ENCODE measurements around the gene IFNK.

Gene IFNK

GRCh38 chr9:27540502-27540901 is 16.4 kb downstream of the IFNK start:
- Histone ChIP-seq H3K27ac (ENCODE audit: low read length) (peak overlapping the region; percentile 50), H3K4me3 (ENCODE audit: low read depth in 1 of 2, low read length in 2 of 2) (no peak overlapping the region), H3K4me1 (ENCODE audit: control insufficient read depth in 1 of 2, insufficient read depth in 2 of 2, low read length in 2 of 2) (peaks cover 8 to 23% of the 10 kb centered on the region in 2 donors), H3K36me3 (ENCODE audit: control insufficient read depth in 1 of 2, insufficient read depth in 2 of 2, low read length in 2 of 2) (peaks cover 0 to 3% of the 10 kb centered on the region in 2 donors), H3K27me3 (ENCODE audit: low read depth, low read length) (no peaks in the 10 kb centered on the region), H3K9me3 (ENCODE audit: control insufficient read depth in 1 of 2, low read length in 2 of 2) (no peaks in the 10 kb centered on the region)

GRCh38 chr9:27541740-27542139 is 17.6 kb downstream of the IFNK start:
- no peaks in the 10 kb centered on the region for H3K27me3 ChIP-seq (ENCODE audit: low read depth, low read length)
- no peak overlapping the region for H3K4me3 ChIP-seq (ENCODE audit: low read depth in 1 of 2, low read length in 2 of 2)
- H3K36me3 ChIP-seq (ENCODE audit: control insufficient read depth in 1 of 2, insufficient read depth in 2 of 2, low read length in 2 of 2) = peaks cover 0 to 3% of the 10 kb centered on the region in 2 donors
- no peaks in the 10 kb centered on the region for H3K9me3 ChIP-seq (ENCODE audit: control insufficient read depth in 1 of 2, low read length in 2 of 2)
- peaks cover 8 to 23% of the 10 kb centered on the region in 2 donors for H3K4me1 ChIP-seq (ENCODE audit: control insufficient read depth in 1 of 2, insufficient read depth in 2 of 2, low read length in 2 of 2)
- no peak overlapping the region for H3K27ac ChIP-seq (ENCODE audit: low read length)

GRCh38 chr9:27542508-27542907 is 18.4 kb downstream of the IFNK start:
- H3K4me1 ChIP-seq (ENCODE audit: control insufficient read depth in 1 of 2, insufficient read depth in 2 of 2, low read length in 2 of 2) = peaks cover 8 to 23% of the 10 kb centered on the region in 2 donors
- no peak overlapping the region for H3K27ac ChIP-seq (ENCODE audit: low read length)
- H3K36me3 ChIP-seq (ENCODE audit: control insufficient read depth in 1 of 2, insufficient read depth in 2 of 2, low read length in 2 of 2) = peaks cover 0 to 3% of the 10 kb centered on the region in 2 donors

GRCh38 chr9:27545471-27545870 is 21.4 kb downstream of the IFNK start:
- H3K4me1 ChIP-seq (ENCODE audit: control insufficient read depth in 1 of 2, insufficient read depth in 2 of 2, low read length in 2 of 2) = peaks cover 0 to 6% of the 10 kb centered on the region in 2 donors
- H3K9me3 ChIP-seq (ENCODE audit: control insufficient read depth in 1 of 2, low read length in 2 of 2) = no peaks in the 10 kb centered on the region
- no peak overlapping the region for H3K4me3 ChIP-seq (ENCODE audit: low read depth in 1 of 2, low read length in 2 of 2)
- no peak overlapping the region for H3K27ac ChIP-seq (ENCODE audit: low read length)
- H3K36me3 ChIP-seq (ENCODE audit: control insufficient read depth in 1 of 2, insufficient read depth in 2 of 2, low read length in 2 of 2) = peaks cover 0 to 10% of the 10 kb centered on the region in 2 donors
- no peaks in the 10 kb centered on the region for H3K27me3 ChIP-seq (ENCODE audit: low read depth, low read length)

More at GRCh38 chr9:27542508-27542907, 18.4 kb downstream of the IFNK start:
- Histone ChIP-seq H3K9me3 (ENCODE audit: control insufficient read depth in 1 of 2, low read length in 2 of 2) (no peaks in the 10 kb centered on the region), H3K27me3 (ENCODE audit: low read depth, low read length) (no peaks in the 10 kb centered on the region), H3K4me3 (ENCODE audit: low read depth in 1 of 2, low read length in 2 of 2) (no peak overlapping the region)

GRCh38 chr9:27548055-27548741 is 24.1 kb downstream of the IFNK start:
- Histone ChIP-seq H3K4me1 (ENCODE audit: control insufficient read depth in 1 of 2, insufficient read depth in 2 of 2, low read length in 2 of 2) (no peaks in the 10 kb centered on the region), H3K27me3 (ENCODE audit: low read depth, low read length) (no peaks in the 10 kb centered on the region), H3K36me3 (ENCODE audit: control insufficient read depth in 1 of 2, insufficient read depth in 2 of 2, low read length in 2 of 2) (peaks cover under 1 to 7% of the 10 kb centered on the region in 2 donors), H3K4me3 (ENCODE audit: low read depth in 1 of 2, low read length in 2 of 2) (no peak overlapping the region), H3K9me3 (ENCODE audit: control insufficient read depth in 1 of 2, low read length in 2 of 2) (no peaks in the 10 kb centered on the region), H3K27ac (ENCODE audit: low read length) (no peak overlapping the region)

- H3K36me3 ChIP-seq (ENCODE audit: control insufficient read depth in 1 of 2, insufficient read depth in 2 of 2, low read length in 2 of 2) = peaks cover 7 to 11% of the 10 kb centered on the region in 2 donors
- H3K27ac ChIP-seq (ENCODE audit: low read length) = no peak overlapping the region
- no peaks in the 10 kb centered on the region for H3K4me1 ChIP-seq (ENCODE audit: control insufficient read depth in 1 of 2, insufficient read depth in 2 of 2, low read length in 2 of 2)
- H3K27me3 ChIP-seq (ENCODE audit: low read depth, low read length) = no peaks in the 10 kb centered on the region
- H3K9me3 ChIP-seq (ENCODE audit: control insufficient read depth in 1 of 2, low read length in 2 of 2) = no peaks in the 10 kb centered on the region
- H3K4me3 ChIP-seq (ENCODE audit: low read depth in 1 of 2, low read length in 2 of 2) = no peak overlapping the region
Measured at GRCh38 chr9:27549196-27549755, 25.2 kb downstream of the IFNK start.

GRCh38 chr9:27554712-27555111 is 30.6 kb downstream of the IFNK start:
- Histone ChIP-seq H3K4me3 (ENCODE audit: low read depth in 1 of 2, low read length in 2 of 2) (no peak overlapping the region), H3K36me3 (ENCODE audit: control insufficient read depth in 1 of 2, insufficient read depth in 2 of 2, low read length in 2 of 2) (peaks cover 18 to 38% of the 10 kb centered on the region in 2 donors), H3K27me3 (ENCODE audit: low read depth, low read length) (no peaks in the 10 kb centered on the region), H3K27ac (ENCODE audit: low read length) (no peak overlapping the region), H3K4me1 (ENCODE audit: control insufficient read depth in 1 of 2, insufficient read depth in 2 of 2, low read length in 2 of 2) (no peaks in the 10 kb centered on the region), H3K9me3 (ENCODE audit: control insufficient read depth in 1 of 2, low read length in 2 of 2) (no peaks in the 10 kb centered on the region)

DNA sequence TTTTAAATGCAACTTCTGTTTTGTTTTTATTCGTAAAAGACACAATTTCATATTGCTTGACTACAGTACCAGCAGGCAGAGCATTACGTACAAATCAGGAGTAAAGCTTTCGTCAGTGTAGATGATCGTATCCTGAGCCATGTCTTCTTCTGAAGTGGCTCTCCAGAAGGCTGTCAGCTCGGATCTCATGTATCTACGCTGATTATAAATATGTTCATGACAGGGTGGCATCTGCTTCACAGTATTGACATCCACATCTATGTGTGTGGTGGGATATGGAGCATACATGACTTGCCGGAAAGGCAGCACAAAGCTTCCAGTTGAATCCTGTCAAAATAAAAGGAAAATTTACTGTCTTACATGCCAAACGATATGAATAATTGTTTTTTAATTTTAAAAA is 32.4 kb downstream of the IFNK start:
- Histone ChIP-seq H3K27ac (ENCODE audit: low read length) (no peak overlapping the region), H3K4me3 (ENCODE audit: low read depth in 1 of 2, low read length in 2 of 2) (no peak overlapping the region), H3K9me3 (ENCODE audit: control insufficient read depth in 1 of 2, low read length in 2 of 2) (no peaks in the 10 kb centered on the region), H3K4me1 (ENCODE audit: control insufficient read depth in 1 of 2, insufficient read depth in 2 of 2, low read length in 2 of 2) (no peaks in the 10 kb centered on the region), H3K27me3 (ENCODE audit: low read depth, low read length) (no peaks in the 10 kb centered on the region), H3K36me3 (ENCODE audit: control insufficient read depth in 1 of 2, insufficient read depth in 2 of 2, low read length in 2 of 2) (peaks cover 25 to 38% of the 10 kb centered on the region in 2 donors)

DNA sequence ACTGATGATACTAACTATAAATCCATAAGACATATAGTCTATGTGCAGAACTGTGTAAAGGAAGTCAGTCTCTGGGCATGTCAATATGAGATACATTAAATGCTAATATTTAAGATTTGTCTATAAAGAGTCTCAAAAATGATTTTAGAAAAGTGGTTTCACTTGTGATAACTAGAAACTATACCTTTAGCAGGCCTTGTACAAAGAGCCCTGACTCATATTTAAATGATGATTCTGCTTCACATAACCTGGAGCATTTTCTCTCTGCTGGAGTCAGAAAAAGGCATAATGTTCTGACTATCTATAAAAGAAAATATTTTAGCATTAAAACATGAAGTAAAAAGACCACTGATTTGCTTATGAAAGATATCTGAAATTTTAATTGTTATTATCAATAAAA is 34.2 kb downstream of the IFNK start:
- H3K4me3 ChIP-seq (ENCODE audit: low read depth in 1 of 2, low read length in 2 of 2) = no peak overlapping the region
- no peaks in the 10 kb centered on the region for H3K27me3 ChIP-seq (ENCODE audit: low read depth, low read length)
- H3K4me1 ChIP-seq (ENCODE audit: control insufficient read depth in 1 of 2, insufficient read depth in 2 of 2, low read length in 2 of 2) = no peaks in the 10 kb centered on the region
- peaks cover 25 to 37% of the 10 kb centered on the region in 2 donors for H3K36me3 ChIP-seq (ENCODE audit: control insufficient read depth in 1 of 2, insufficient read depth in 2 of 2, low read length in 2 of 2)
- no peak overlapping the region for H3K27ac ChIP-seq (ENCODE audit: low read length)
- no peaks in the 10 kb centered on the region for H3K9me3 ChIP-seq (ENCODE audit: control insufficient read depth in 1 of 2, low read length in 2 of 2)

DNA sequence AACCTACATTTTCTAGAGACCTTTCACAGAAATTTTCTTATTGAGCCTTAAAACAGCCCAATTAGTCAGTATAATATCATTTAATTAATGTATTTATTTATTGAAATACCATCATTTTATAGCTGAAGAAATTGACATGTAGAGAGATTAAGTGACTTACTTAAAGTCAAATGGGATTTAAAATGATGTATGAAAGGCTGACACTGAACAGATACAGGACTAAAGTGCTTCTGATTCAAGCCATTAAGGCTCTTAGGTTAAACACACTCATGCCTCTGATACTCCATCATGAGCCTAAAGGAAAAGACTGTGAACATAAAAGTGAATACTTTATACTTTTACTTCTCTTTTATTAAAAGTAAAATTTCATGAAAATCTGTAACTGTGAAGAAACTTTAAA is 36.4 kb downstream of the IFNK start:
- no peaks in the 10 kb centered on the region for H3K9me3 ChIP-seq (ENCODE audit: control insufficient read depth in 1 of 2, low read length in 2 of 2)
- peaks cover 0 to 6% of the 10 kb centered on the region in 2 donors for H3K4me1 ChIP-seq (ENCODE audit: control insufficient read depth in 1 of 2, insufficient read depth in 2 of 2, low read length in 2 of 2)
- H3K27ac ChIP-seq (ENCODE audit: low read length) = no peak overlapping the region
- H3K4me3 ChIP-seq (ENCODE audit: low read depth in 1 of 2, low read length in 2 of 2) = no peak overlapping the region
- H3K27me3 ChIP-seq (ENCODE audit: low read depth, low read length) = no peaks in the 10 kb centered on the region
- peaks cover 23 to 24% of the 10 kb centered on the region in 2 donors for H3K36me3 ChIP-seq (ENCODE audit: control insufficient read depth in 1 of 2, insufficient read depth in 2 of 2, low read length in 2 of 2)

GRCh38 chr9:27561685-27562084 is 37.6 kb downstream of the IFNK start:
- no peak overlapping the region for H3K27ac ChIP-seq (ENCODE audit: low read length)
- no peak overlapping the region for H3K4me3 ChIP-seq (ENCODE audit: low read depth in 1 of 2, low read length in 2 of 2)
- H3K27me3 ChIP-seq (ENCODE audit: low read depth, low read length) = no peaks in the 10 kb centered on the region
- no peaks in the 10 kb centered on the region for H3K9me3 ChIP-seq (ENCODE audit: control insufficient read depth in 1 of 2, low read length in 2 of 2)
- H3K36me3 ChIP-seq (ENCODE audit: control insufficient read depth in 1 of 2, insufficient read depth in 2 of 2, low read length in 2 of 2) = peaks cover 17 to 18% of the 10 kb centered on the region in 2 donors
- H3K4me1 ChIP-seq (ENCODE audit: control insufficient read depth in 1 of 2, insufficient read depth in 2 of 2, low read length in 2 of 2) = peaks cover 0 to 7% of the 10 kb centered on the region in 2 donors

Data from muscle layer of duodenum (tissue), 2 donors.